H1 (cell line): Measurements from ENCODE around the gene TPPP. TPM values are rescaled to one million over a fixed set of nuclear protein-coding genes. Genes with fewer than 3 reads are reported as not detected.

Experiments
- CTCF ChIA-PET: fragments of 300-600 bp; sonication (Branson Sonifier 250); formaldehyde crosslinking; loops from one replicate; lab custom pipeline; 2021; ENCODE audit not compliant: partially characterized antibody; lab: Charles Lee
- POLR2A ChIA-PET: fragments of 300-600 bp; sonication (Branson Sonifier 250); formaldehyde crosslinking; loops from one replicate; lab custom pipeline; 2021; ENCODE audit warnings: inconsistent platforms; ENCODE audit not compliant: partially characterized antibody; lab: Charles Lee
- DNase-seq, 2 experiments: peaks; one replicate each; pipeline versions ENCODE4 v3.0.0 to v3.0.0-alpha.2; 2010 to 2022; ENCODE audit warnings: low spot score in 2 of 2, low read depth in 1 of 2, mixed read lengths in 1 of 2
- FAIRE-seq: peaks from 2 replicates; lab custom pipeline; 2011; peaks lifted over from hg19 to GRCh38; lab: Jason Lieb, UNC
- H2AFZ ChIP-seq: 2 replicates; pipeline ENCODE4 v1.8.1; 2012; ENCODE audit warnings: low read length, inconsistent platforms
- H2AK5ac ChIP-seq: 2 replicates; pipeline ENCODE4 v1.6.1; 2013; ENCODE audit warnings: low read depth, low read length
- H2BK120ac ChIP-seq: replicated peaks from 2 replicates; pipeline ENCODE3; 2013; ENCODE audit warnings: low read depth, low read length, inconsistent platforms
- H2BK12ac ChIP-seq: 2 replicates; pipeline ENCODE4 v1.6.1; 2013; ENCODE audit warnings: low read depth, low read length
- H2BK15ac ChIP-seq: 2 replicates; pipeline ENCODE4 v1.6.1; 2013; ENCODE audit warnings: low read length
- H2BK20ac ChIP-seq: 2 replicates; pipeline ENCODE4 v1.6.1; 2013; ENCODE audit warnings: low read length
- H2BK5ac ChIP-seq: 2 replicates; pipeline ENCODE4 v1.6.1; 2013; ENCODE audit warnings: low read depth, low read length
- H3K14ac ChIP-seq: 2 replicates; pipeline ENCODE4 v1.6.1; 2013; ENCODE audit warnings: inconsistent platforms; ENCODE audit not compliant: insufficient read length
- H3K18ac ChIP-seq: 2 replicates; pipeline ENCODE4 v1.6.1; 2013; ENCODE audit warnings: low read length; ENCODE audit errors: extremely low read depth
- H3K23ac ChIP-seq: 2 replicates; pipeline ENCODE4 v1.6.1; 2013; ENCODE audit warnings: inconsistent platforms; ENCODE audit not compliant: insufficient read length
- H3K23me2 ChIP-seq: 2 replicates; pipeline ENCODE4 v1.6.1; 2013; ENCODE audit warnings: low read depth, low read length
- H3K27ac ChIP-seq: 2 replicates; pipeline ENCODE4 v1.6.1; 2011; ENCODE audit warnings: low read depth, low read length, inconsistent platforms
- H3K27me3 ChIP-seq, 4 experiments: replicated peaks in 1 of 4; 1 replicate in 1 of 4; 2 replicates in 3 of 4; pipeline versions ENCODE4 v1.6.1 to v1.8.1; 2011 to 2013; ENCODE audit warnings: low read length in 3 of 4, mild to moderate bottlenecking in 3 of 4, inconsistent platforms in 2 of 4, mixed read lengths in 2 of 4, moderate library complexity in 1 of 4; ENCODE audit not compliant: control insufficient read depth in 3 of 4, insufficient read depth in 3 of 4; ENCODE audit errors: extremely low read depth in 1 of 4
- H3K36me3 ChIP-seq, 4 experiments: 2 replicates each; pipeline versions ENCODE4 v1.6.1 to v1.8.1; 2011 to 2013; ENCODE audit warnings: mild to moderate bottlenecking in 4 of 4, low read length in 3 of 4, moderate library complexity in 2 of 4, control low read depth in 1 of 4, inconsistent platforms in 1 of 4; ENCODE audit not compliant: insufficient read depth in 4 of 4, control insufficient read depth in 2 of 4
- H3K4ac ChIP-seq: replicated peaks from 2 replicates; pipeline ENCODE3; 2013; ENCODE audit warnings: low read length, low read depth, mixed read lengths, inconsistent platforms; ENCODE audit not compliant: insufficient read length
- H3K4me1 ChIP-seq, 4 experiments: replicated peaks in 1 of 4; 1 replicate in 1 of 4; 2 replicates in 3 of 4; pipeline versions ENCODE4 v1.6.1 to v1.8.1; 2011 to 2013; ENCODE audit warnings: low read length in 3 of 4, inconsistent platforms in 2 of 4, mixed read lengths in 1 of 4; ENCODE audit not compliant: insufficient read depth in 4 of 4, control insufficient read depth in 3 of 4
- H3K4me2 ChIP-seq, 2 experiments: 2 replicates each; pipeline versions ENCODE4 v1.6.1 to v1.8.1; 2011 to 2013; ENCODE audit warnings: low read depth in 2 of 2, low read length in 2 of 2, control low read depth in 1 of 2, inconsistent platforms in 1 of 2, mild to moderate bottlenecking in 1 of 2; ENCODE audit not compliant: insufficient read depth in 1 of 2
- H3K4me3 ChIP-seq, 4 experiments: fragments of 200-600, 300-600 bp in 1 of 4; sonication (generic), shearing (Covaris generic), sonication (Bioruptor Twin) in 1 of 4; 2 replicates each; pipeline versions ENCODE4 v1.5.1 to v1.8.1; 2011 to 2016; ENCODE audit warnings: low read length in 4 of 4, low read depth in 3 of 4, control low read depth in 2 of 4, inconsistent platforms in 2 of 4, mild to moderate bottlenecking in 2 of 4, mixed read lengths in 1 of 4, moderate library complexity in 1 of 4; ENCODE audit not compliant: insufficient read depth in 2 of 4; ENCODE audit errors: extremely low read depth in 1 of 4
- H3K56ac ChIP-seq: replicated peaks from 2 replicates; pipeline ENCODE3; 2013; ENCODE audit warnings: low read depth, mild to moderate bottlenecking, mixed read lengths, low read length, inconsistent platforms; ENCODE audit not compliant: insufficient read length
- H3K79me1 ChIP-seq: 2 replicates; pipeline ENCODE4 v1.6.1; 2013; ENCODE audit warnings: low read depth, low read length, control low read depth
- H3K79me2 ChIP-seq, 2 experiments: 2 replicates each; pipeline versions ENCODE4 v1.6.1 to v1.8.1; 2012 to 2013; ENCODE audit warnings: low read length in 2 of 2, mild to moderate bottlenecking in 2 of 2, inconsistent platforms in 1 of 2; ENCODE audit not compliant: insufficient read depth in 2 of 2, control insufficient read depth in 1 of 2
- H3K9ac ChIP-seq, 4 experiments: replicated peaks in 1 of 4; 1 replicate in 1 of 4; 2 replicates in 3 of 4; pipeline versions ENCODE4 v1.6.1 to v1.8.1; 2011 to 2013; ENCODE audit warnings: low read depth in 3 of 4, low read length in 3 of 4, control low read depth in 2 of 4, mild to moderate bottlenecking in 2 of 4, moderate library complexity in 2 of 4, inconsistent platforms in 1 of 4; ENCODE audit errors: extremely low read depth in 1 of 4
- H3K9me3 ChIP-seq, 2 experiments: 2 replicates each; pipeline versions ENCODE4 v1.6.1 to v1.8.1; 2012 to 2013; ENCODE audit warnings: mild to moderate bottlenecking in 2 of 2, moderate library complexity in 2 of 2, control low read depth in 1 of 2, inconsistent platforms in 1 of 2, low read depth in 1 of 2, low read length in 1 of 2, mixed read lengths in 1 of 2; ENCODE audit not compliant: insufficient read depth in 2 of 2
- H4K20me1 ChIP-seq, 2 experiments: replicated peaks in 1 of 2; 2 replicates each; pipeline versions ENCODE3 to v1.8.1; 2011 to 2013; ENCODE audit warnings: inconsistent platforms in 2 of 2, low read length in 2 of 2, mild to moderate bottlenecking in 1 of 2; ENCODE audit not compliant: insufficient read depth in 2 of 2, control insufficient read depth in 1 of 2
- H4K5ac ChIP-seq: 2 replicates; pipeline ENCODE4 v1.6.1; 2013; ENCODE audit warnings: low read length, low read depth, mixed read lengths, inconsistent platforms; ENCODE audit not compliant: insufficient read length
- H4K8ac ChIP-seq: 2 replicates; pipeline ENCODE4 v1.8.0; 2013; ENCODE audit warnings: mild to moderate bottlenecking, moderate library complexity, low read length, inconsistent platforms; ENCODE audit not compliant: insufficient read depth; ENCODE audit errors: extremely low read depth
- H4K91ac ChIP-seq: replicated peaks from 2 replicates; pipeline ENCODE3; 2013; ENCODE audit warnings: low read length, mixed read lengths, inconsistent platforms; ENCODE audit not compliant: insufficient read length
- CHD1 ChIP-seq: IDR thresholded peaks from 2 replicates; pipeline ENCODE4 v1.6.1; 2012; ENCODE audit warnings: low read depth, low read length, improper control_type of control experiment
- EGR1 ChIP-seq: IDR thresholded peaks from 2 replicates; pipeline ENCODE4 v1.6.1; 2011; ENCODE audit warnings: low read depth, low read length, borderline replicate concordance
- JUN ChIP-seq: IDR thresholded peaks from 2 replicates; pipeline ENCODE4 v1.6.1; 2011; ENCODE audit warnings: low read depth, mild to moderate bottlenecking, improper control_type of control experiment, low read length
- RFX5 ChIP-seq: IDR thresholded peaks from 2 replicates; pipeline ENCODE4 v1.6.1; 2011; ENCODE audit warnings: low read depth, low read length, improper control_type of control experiment, borderline replicate concordance
- WGBS, 2 experiments: shearing (Covaris generic) in 1 of 2; methylation state at CpG; one replicate each; pipeline versions ENCODE4 v1.1.6 to v1.1.7; 2013 to 2015; ENCODE audit warnings: low lambda C conversion rate in 2 of 2, mixed read lengths in 2 of 2, inconsistent platforms in 1 of 2, low coverage in 1 of 2, missing lambda C conversion rate in 1 of 2; ENCODE audit not compliant: insufficient replicate concordance in 2 of 2, insufficient coverage in 1 of 2, insufficient read length in 1 of 2; ENCODE audit errors: extremely low coverage in 1 of 2, missing lambda C conversion rate in 1 of 2; 5-methylcytosine and 5-hydroxymethylcytosine counted together
- polyA plus RNA-seq, 7 experiments: library from polyadenylated mRNA; depleted of rRNA in 3 of 7; stranded (reverse) in 5 of 7; unstranded in 2 of 7; fragments of >200 nt in 5 of 7; fragments of 200-250 nt in 2 of 7; gene quantifications; 1 replicate in 5 of 7; 2 replicates in 1 of 7; 4 replicates in 1 of 7; pipeline versions ENCODE4 v1.2.1 to v1.2.3, GENCODE V29; 2011 to 2013; ENCODE audit warnings: missing spikeins in 2 of 7, mixed read lengths in 2 of 7
- total RNA-seq: library from RNA; stranded (reverse); fragmentation: NEBNext Ultra II Directional; extraction: Animal tissue kit (Norgen Biotek cat#: 25700); gene quantifications from 2 replicates; pipeline ENCODE4 v1.2.1, GENCODE V29; 2021
- TF ChIP-seq, protein P1 (sequence below): IDR thresholded peaks from 2 replicates; pipeline ENCODE4 v1.6.1; 2012; ENCODE audit warnings: inconsistent platforms

The TPPP gene
- total and polyA plus RNA-seq, 2 of the 8 experiments (the other 6 are each of a cell fraction or from before 2014, with no cell fraction given) = 0.36 to 0.93 TPM

DNA sequence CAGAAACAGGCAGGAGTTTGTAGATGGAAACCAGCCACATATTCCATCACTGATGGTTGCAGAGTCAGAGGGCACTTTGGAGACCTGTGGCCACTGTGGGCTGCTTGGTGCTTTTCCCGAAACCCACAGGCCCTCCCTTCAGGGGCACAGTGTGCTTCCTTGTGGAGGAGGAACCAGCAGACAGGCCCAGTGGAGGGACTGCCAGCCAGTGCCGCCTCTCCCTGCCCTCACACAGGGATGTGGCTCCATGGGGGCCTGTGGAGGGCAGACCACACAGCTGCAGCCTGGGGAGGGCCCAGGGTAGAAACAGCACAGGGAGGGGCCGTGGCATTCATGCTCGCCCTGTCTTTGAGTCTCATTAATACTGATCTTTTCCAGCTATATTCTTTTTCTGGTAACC, 45.8 kb downstream of the TPPP start:
- no peak overlapping the region for H3K4me2 ChIP-seq
- peaks cover 3% of the 10 kb centered on the region; the same call in 1 of the 2 replicates for H3K79me1 ChIP-seq
- no peak overlapping the region for H3K23ac ChIP-seq
- no peak overlapping the region for H2AFZ ChIP-seq
- peaks cover 15 to 43% (median 39%) of the 10 kb centered on the region in 4 experiments for H3K36me3 ChIP-seq
- no peak overlapping the region for H2BK120ac ChIP-seq
- ChIA-PET POLR2A (interaction anchor here (0.7 kb wide), 1 partner anchor 46 kb away, joined by 3 read pairs; the partner anchor contains the start of gene TPPP), CTCF (no interaction called here)
- no peak overlapping the region; the same call in 1 of the 2 replicates for H4K8ac ChIP-seq
- no peak overlapping the region for H3K18ac ChIP-seq
- no peaks in the 10 kb centered on the region; the same call in 1 of the 2 replicates for H3K23me2 ChIP-seq
- DNase-seq = no peak
- no peak overlapping the region for H4K5ac ChIP-seq
- no peak overlapping the region for H2BK12ac ChIP-seq
- H3K9ac ChIP-seq = no peak overlapping the region
- no peak overlapping the region for H3K56ac ChIP-seq
- no peak overlapping the region for H3K4ac ChIP-seq
- H2BK15ac ChIP-seq = no peak overlapping the region
- no peak overlapping the region for H4K91ac ChIP-seq
- no peak overlapping the region for H2BK5ac ChIP-seq
- H3K4me3 ChIP-seq = no peak overlapping the region
- no peak overlapping the region for H3K27ac ChIP-seq
- peaks cover 0 to 3% of the 10 kb centered on the region in 2 experiments for H4K20me1 ChIP-seq
- no peak for FAIRE-seq
- H3K9me3 ChIP-seq = peaks cover 5 to 12% of the 10 kb centered on the region in 2 experiments; a peak in 3 of 4 replicates
- H3K79me2 ChIP-seq = no peaks in the 10 kb centered on the region; a peak in 1 of 4 replicates
- no peak overlapping the region for H2AK5ac ChIP-seq
- no peak overlapping the region for H3K14ac ChIP-seq
- 88% methylated on average over 4 of the region's 4 CpGs; no CpG with 5 or more reads in 1 of the 2 experiments for WGBS, 2 experiments
- no peaks in the 10 kb centered on the region for H3K4me1 ChIP-seq
- no peak overlapping the region for H2BK20ac ChIP-seq
- no peaks in the 10 kb centered on the region for H3K27me3 ChIP-seq
- no peak for TF ChIP-seq EGR1
- TF ChIP-seq CHD1 = no peak
- no peak for TF ChIP-seq RFX5
- no peak for TF ChIP-seq JUN
- TF ChIP-seq, protein P1, sequence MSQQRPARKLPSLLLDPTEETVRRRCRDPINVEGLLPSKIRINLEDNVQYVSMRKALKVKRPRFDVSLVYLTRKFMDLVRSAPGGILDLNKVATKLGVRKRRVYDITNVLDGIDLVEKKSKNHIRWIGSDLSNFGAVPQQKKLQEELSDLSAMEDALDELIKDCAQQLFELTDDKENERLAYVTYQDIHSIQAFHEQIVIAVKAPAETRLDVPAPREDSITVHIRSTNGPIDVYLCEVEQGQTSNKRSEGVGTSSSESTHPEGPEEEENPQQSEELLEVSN = no peak
